HG03066 (cell line): Measurements from ENCODE around the gene TEX12.
"Not testable (repeated sequence)": the region's sequence is repeated elsewhere in the genome, so short reads cannot be mapped to it uniquely, and the experiment has no call there.

Experiments used
- ATAC-seq: cut with Tn5 transposase; IDR thresholded peaks from one replicate; pipeline ENCODE4 v1.9.1; 2021; ENCODE audit warnings: low read depth; ENCODE audit not compliant: unreplicated experiment

TEX12 gene

GRCh38 chr11:112163875-112164685 lies 3.1 kb upstream of the TEX12 start, which contains the start of gene IL18:
Gene IL18 (minus strand): TSS chr11:112164094. CDS start chr11:112155053, 9,041 bp downstream.
- ATAC-seq = no peak

- no peak for ATAC-seq
These were observed 2.1 kb upstream of the TEX12 start for GRCh38 chr11:112165049-112165448.

- ATAC-seq = no peak
These were observed 610 bp upstream of the TEX12 start for GRCh38 chr11:112166562-112166961.

GRCh38 chr11:112172362-112172994 lies 5.3 kb downstream of the TEX12 start:
- no peak for ATAC-seq

GRCh38 chr11:112173152-112173551 lies 6.0 kb downstream of the TEX12 start:
- no peak for ATAC-seq

- ATAC-seq = no peak
These were observed 7.8 kb downstream of the TEX12 start, which contains the start of gene BCO2 for GRCh38 chr11:112174789-112175598. Gene BCO2 (plus strand): TSS chr11:112175512. CDS start chr11:112175602, 90 bp downstream.

GRCh38 chr11:112175599-112175952 lies 8.4 kb downstream of the TEX12 start:
- ATAC-seq = no peak

- no peak for ATAC-seq
These were observed 8.9 kb downstream of the TEX12 start for GRCh38 chr11:112176077-112176476.

GRCh38 chr11:112177589-112177988 lies 10.4 kb downstream of the TEX12 start:
- ATAC-seq = no peak

- ATAC-seq = no peak
These were observed 11.3 kb downstream of the TEX12 start for GRCh38 chr11:112178428-112178827.

GRCh38 chr11:112178936-112179335 lies 11.8 kb downstream of the TEX12 start:
- no peak for ATAC-seq

GRCh38 chr11:112179601-112180000 lies 12.4 kb downstream of the TEX12 start:
- ATAC-seq = no peak

GRCh38 chr11:112182867-112183266 lies 15.7 kb downstream of the TEX12 start:
- ATAC-seq = no peak

- no peak for ATAC-seq
These were observed 18.7 kb downstream of the TEX12 start for GRCh38 chr11:112185883-112186282.

GRCh38 chr11:112186304-112186703 lies 19.1 kb downstream of the TEX12 start:
- ATAC-seq = no peak

GRCh38 chr11:112195113-112195512 lies 27.9 kb downstream of the TEX12 start:
- ATAC-seq = not testable (repeated sequence)

GRCh38 chr11:112195951-112196351 lies 28.8 kb downstream of the TEX12 start:
- no peak for ATAC-seq

GRCh38 chr11:112196519-112197087 lies 29.4 kb downstream of the TEX12 start:
- no peak for ATAC-seq

GRCh38 chr11:112199101-112199500 lies 31.9 kb downstream of the TEX12 start:
- ATAC-seq = not testable (repeated sequence)

- ATAC-seq = no peak
These were observed 33.1 kb downstream of the TEX12 start for GRCh38 chr11:112200252-112200651.

- no peak for ATAC-seq
These were observed 38.9 kb downstream of the TEX12 start for GRCh38 chr11:112206071-112206470.
